OCI-LY7 (cell line): Measurements from ENCODE around the gene CTSL. TPM values are rescaled to one million over a fixed set of nuclear protein-coding genes. Genes with fewer than 3 reads are reported as not detected.

Experiments
- BruUV-seq: library from RNA; stranded (reverse); fragments of 400-500 nt; replicated peaks from 2 replicates; lab custom pipeline; 2021; lab: Mats Ljungman, UMichigan
- CTCF ChIA-PET: fragments of 300-600 bp; sonication (Branson Sonifier 250); formaldehyde crosslinking; loops from one replicate; lab custom pipeline; 2022; ENCODE audit warnings: antibody characterized with exemption; ENCODE audit not compliant: unreplicated experiment; lab: Charles Lee
- POLR2A ChIA-PET: fragments of 300-600 bp; sonication (Branson Sonifier 250); formaldehyde crosslinking; loops from one replicate; lab custom pipeline; 2022; ENCODE audit warnings: antibody characterized with exemption; lab: Charles Lee
- DNase-seq: peaks from one replicate; pipeline ENCODE4 v3.0.0-alpha.2; 2015; ENCODE audit warnings: low spot score
- H2AFZ ChIP-seq: fragments of 200-600 bp; sonication (generic), shearing (Covaris generic); 2 replicates; pipeline ENCODE4 v1.6.1; 2014; ENCODE audit warnings: mild to moderate bottlenecking, antibody characterized with exemption, low read length, moderate library complexity
- H3K27ac ChIP-seq: fragments of 200-600 bp; sonication (generic); 2 replicates; pipeline ENCODE4 v1.5.1; 2014; ENCODE audit warnings: mixed run types, low read depth, mild to moderate bottlenecking, moderate library complexity, low read length, inconsistent platforms; ENCODE audit not compliant: poor library complexity, severe bottlenecking
- H3K36me3 ChIP-seq: fragments of 200-600 bp; sonication (generic); 2 replicates; pipeline ENCODE4 v1.6.1; 2014; ENCODE audit warnings: mild to moderate bottlenecking, antibody characterized with exemption, low read length, moderate library complexity, mixed read lengths; ENCODE audit not compliant: insufficient read depth
- H3K4me1 ChIP-seq: fragments of 200-600 bp; sonication (generic); 2 replicates; pipeline ENCODE4 v1.5.1; 2014; ENCODE audit warnings: mild to moderate bottlenecking, low read length; ENCODE audit not compliant: insufficient read depth, poor library complexity, severe bottlenecking
- H3K4me2 ChIP-seq: fragments of 200-600 bp; sonication (generic); 2 replicates; pipeline ENCODE4 v1.6.1; 2014; ENCODE audit warnings: mild to moderate bottlenecking, low read length
- H3K4me3 ChIP-seq: fragments of 200-600 bp; sonication (generic); 2 replicates; pipeline ENCODE4 v1.5.1; 2014; ENCODE audit warnings: mild to moderate bottlenecking, low read depth, low read length; ENCODE audit not compliant: poor library complexity, severe bottlenecking
- H3K79me2 ChIP-seq: fragments of 200-600 bp; sonication (generic); 2 replicates; pipeline ENCODE4 v1.6.1; 2016; ENCODE audit warnings: low read depth, mild to moderate bottlenecking, low read length, moderate library complexity, mixed read lengths; ENCODE audit not compliant: insufficient read depth
- H3K9me2 ChIP-seq: fragments of 200-600 bp; sonication (generic); 2 replicates; pipeline ENCODE4 v1.6.1; 2016; ENCODE audit warnings: mild to moderate bottlenecking, low read length, mixed read lengths; ENCODE audit not compliant: insufficient read depth
- H3K9me3 ChIP-seq: fragments of 200-600 bp; sonication (generic); 2 replicates; pipeline ENCODE4 v1.6.1; 2014; ENCODE audit warnings: mild to moderate bottlenecking, mixed run types, low read length, mixed read lengths
- H4K20me1 ChIP-seq: fragments of 200-600 bp; sonication (generic); 2 replicates; pipeline ENCODE4 v1.6.1; 2014; ENCODE audit warnings: mild to moderate bottlenecking, antibody characterized with exemption, low read length, moderate library complexity, mixed read lengths; ENCODE audit not compliant: insufficient read depth
- EZH2phosphoT487 ChIP-seq: fragments of 200-600 bp; sonication (generic); IDR thresholded peaks from 2 replicates; pipeline ENCODE4 v1.6.1; 2018; ENCODE audit warnings: low read depth, borderline replicate concordance, mild to moderate bottlenecking, mixed run types, antibody characterized with exemption, low read length, moderate library complexity, mixed read lengths
- intact Hi-C: fragments of 100-400 bp; cut with micrococcal nuclease; formaldehyde crosslinking; loops from one replicate; pipeline ENCODE4 v1.10.0; 2022; ENCODE audit not compliant: unreplicated experiment
- total RNA-seq, 2 experiments: library from RNA; depleted of rRNA in 1 of 2; stranded (reverse); fragments of >200 nt in 1 of 2; shearing (Covaris generic) in 1 of 2; gene quantifications; 2 replicates each; pipeline ENCODE4 v1.2.3, GENCODE V29; 2014 to 2022
- TF ChIP-seq, protein P1 (sequence below): fragments of 200-600 bp; sonication (generic); conservative IDR thresholded peaks from 2 replicates; pipeline ENCODE4 v1.5.1; 2014; ENCODE audit warnings: mild to moderate bottlenecking, antibody characterized with exemption, low read length, moderate library complexity, mixed read lengths

CTSL gene
- total RNA-seq, 2 experiments from 2014 or later = not detected

DNA sequence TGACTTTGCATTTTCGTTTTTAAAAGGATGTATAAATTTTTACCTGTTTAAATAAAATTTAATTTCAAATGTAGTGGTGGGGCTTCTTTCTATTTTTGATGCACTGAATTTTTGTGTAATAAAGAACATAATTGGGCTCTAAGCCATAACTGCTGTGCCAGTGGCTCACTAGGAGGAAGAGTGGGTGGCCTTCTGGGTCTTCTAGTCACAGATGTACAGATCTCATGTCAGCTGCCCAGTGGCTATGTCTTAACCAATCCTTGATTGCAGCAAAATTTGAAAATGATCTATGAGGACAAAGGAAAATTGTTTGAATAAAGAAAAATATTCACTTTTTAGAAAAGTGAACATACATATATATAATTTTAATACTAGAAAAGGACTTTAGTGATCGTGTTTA, 5.4 kb downstream of the CTSL start:
- no peaks in the 10 kb centered on the region for H3K9me3 ChIP-seq
- intact Hi-C loops = no loop called here
- H2AFZ ChIP-seq = no peak overlapping the region
- no TSS peak for BruUV-seq
- POLR2A ChIA-PET = no interaction called here
- no peaks in the 10 kb centered on the region for H3K36me3 ChIP-seq
- H3K4me2 ChIP-seq = no peak overlapping the region
- H3K4me1 ChIP-seq = no peaks in the 10 kb centered on the region
- H3K27ac ChIP-seq = no peak overlapping the region
- TF ChIP-seq, protein P1, sequence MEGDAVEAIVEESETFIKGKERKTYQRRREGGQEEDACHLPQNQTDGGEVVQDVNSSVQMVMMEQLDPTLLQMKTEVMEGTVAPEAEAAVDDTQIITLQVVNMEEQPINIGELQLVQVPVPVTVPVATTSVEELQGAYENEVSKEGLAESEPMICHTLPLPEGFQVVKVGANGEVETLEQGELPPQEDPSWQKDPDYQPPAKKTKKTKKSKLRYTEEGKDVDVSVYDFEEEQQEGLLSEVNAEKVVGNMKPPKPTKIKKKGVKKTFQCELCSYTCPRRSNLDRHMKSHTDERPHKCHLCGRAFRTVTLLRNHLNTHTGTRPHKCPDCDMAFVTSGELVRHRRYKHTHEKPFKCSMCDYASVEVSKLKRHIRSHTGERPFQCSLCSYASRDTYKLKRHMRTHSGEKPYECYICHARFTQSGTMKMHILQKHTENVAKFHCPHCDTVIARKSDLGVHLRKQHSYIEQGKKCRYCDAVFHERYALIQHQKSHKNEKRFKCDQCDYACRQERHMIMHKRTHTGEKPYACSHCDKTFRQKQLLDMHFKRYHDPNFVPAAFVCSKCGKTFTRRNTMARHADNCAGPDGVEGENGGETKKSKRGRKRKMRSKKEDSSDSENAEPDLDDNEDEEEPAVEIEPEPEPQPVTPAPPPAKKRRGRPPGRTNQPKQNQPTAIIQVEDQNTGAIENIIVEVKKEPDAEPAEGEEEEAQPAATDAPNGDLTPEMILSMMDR = no peak
- no peak for TF ChIP-seq EZH2phosphoT487
- H4K20me1 ChIP-seq = no peaks in the 10 kb centered on the region
- no peak for DNase-seq
- CTCF ChIA-PET = no interaction called here
- no peak overlapping the region for H3K4me3 ChIP-seq
- no peaks in the 10 kb centered on the region for H3K9me2 ChIP-seq
- H3K79me2 ChIP-seq = no peaks in the 10 kb centered on the region

DNA sequence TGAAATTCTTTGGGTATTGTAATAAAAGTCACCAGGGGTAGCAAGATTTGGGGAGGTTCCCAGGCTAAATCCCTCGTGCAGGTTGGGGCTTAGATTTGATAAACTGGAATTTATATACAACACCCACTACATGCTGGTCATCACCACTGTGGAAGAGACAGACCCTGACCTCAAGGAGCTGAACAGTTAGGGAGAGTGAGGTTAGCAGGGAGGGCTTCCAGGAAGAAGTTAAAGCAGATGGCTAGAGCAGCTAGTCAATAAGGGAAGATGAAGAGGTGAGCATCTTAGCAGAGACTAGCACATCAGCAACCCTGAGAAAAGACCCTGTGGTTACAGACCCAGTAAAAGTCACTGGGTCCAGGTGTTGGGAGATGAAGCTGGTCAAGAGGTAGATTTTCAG, 6.4 kb downstream of the CTSL start:
- Histone ChIP-seq H3K9me3 (no peaks in the 10 kb centered on the region), H3K4me2 (no peak overlapping the region), H3K36me3 (no peaks in the 10 kb centered on the region), H3K79me2 (no peaks in the 10 kb centered on the region), H2AFZ (no peak overlapping the region), H3K4me1 (no peaks in the 10 kb centered on the region), H3K9me2 (no peaks in the 10 kb centered on the region), H4K20me1 (no peaks in the 10 kb centered on the region), H3K4me3 (no peak overlapping the region), H3K27ac (no peak overlapping the region)
- DNase-seq = no peak
- CTCF ChIA-PET = no interaction called here
- POLR2A ChIA-PET = interaction anchor here (0.6 kb wide), 1 partner anchor 9 kb away, joined by 5 read pairs; no protein-coding TSS in a partner anchor
- intact Hi-C loops = no loop called here
- TF ChIP-seq, protein P1 = no peak
- no peak for TF ChIP-seq EZH2phosphoT487
- BruUV-seq = no TSS peak

DNA sequence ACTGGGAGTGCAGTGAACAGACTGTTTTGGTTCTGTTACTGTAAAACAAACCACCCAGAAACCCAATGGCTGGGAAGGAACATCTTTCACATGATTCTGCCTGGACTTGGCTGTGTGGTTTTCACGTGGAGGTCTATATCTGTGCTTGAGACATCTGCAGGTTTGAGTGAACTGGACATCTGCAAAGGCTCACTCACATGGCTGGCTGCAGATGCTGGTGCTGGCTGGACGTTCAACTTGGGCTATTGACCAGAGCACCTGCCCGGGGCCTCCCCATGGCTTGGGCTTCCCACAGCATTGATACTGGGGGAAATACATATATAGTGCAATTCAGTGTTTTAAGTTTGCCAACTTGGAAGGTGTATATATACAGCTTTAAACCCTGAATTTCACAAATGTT, 6.8 kb downstream of the CTSL start:
- no peaks in the 10 kb centered on the region for H3K9me3 ChIP-seq
- H2AFZ ChIP-seq = no peak overlapping the region
- no peaks in the 10 kb centered on the region for H4K20me1 ChIP-seq
- H3K9me2 ChIP-seq = no peaks in the 10 kb centered on the region
- no TSS peak for BruUV-seq
- no peak overlapping the region for H3K4me3 ChIP-seq
- POLR2A ChIA-PET = interaction anchor here (0.6 kb wide), 1 partner anchor 9 kb away, joined by 5 read pairs; no protein-coding TSS in a partner anchor
- no peak for DNase-seq
- TF ChIP-seq EZH2phosphoT487 = no peak
- TF ChIP-seq, protein P1 = no peak
- intact Hi-C loops = no loop called here
- H3K4me1 ChIP-seq = no peaks in the 10 kb centered on the region
- no peaks in the 10 kb centered on the region for H3K79me2 ChIP-seq
- no peak overlapping the region for H3K4me2 ChIP-seq
- no peaks in the 10 kb centered on the region for H3K36me3 ChIP-seq
- no peak overlapping the region for H3K27ac ChIP-seq
- CTCF ChIA-PET = no interaction called here
